ENCODE results near the gene GASK1A.

DNA sequence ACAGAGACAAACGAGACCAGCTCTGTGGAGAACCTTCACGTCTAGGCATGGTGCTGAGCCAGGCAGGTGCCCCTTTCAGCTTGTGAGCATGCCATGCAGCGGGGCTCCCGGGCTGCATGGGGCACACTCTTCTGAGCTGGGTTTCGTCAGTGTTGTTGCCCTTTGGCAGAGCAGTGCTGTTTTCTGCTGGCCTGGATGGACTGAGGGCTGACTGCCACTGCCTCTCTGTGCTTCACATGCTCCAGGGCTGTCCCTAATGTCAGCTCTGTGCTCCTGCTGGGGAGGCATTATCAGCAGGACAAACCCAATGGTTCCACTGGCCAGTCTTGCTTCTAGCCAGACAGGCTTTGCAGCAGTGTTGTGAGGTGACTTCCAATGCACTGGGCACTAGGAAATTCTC is 9.5 kb downstream of the GASK1A start:
- TF ChIP-seq, protein P1, sequence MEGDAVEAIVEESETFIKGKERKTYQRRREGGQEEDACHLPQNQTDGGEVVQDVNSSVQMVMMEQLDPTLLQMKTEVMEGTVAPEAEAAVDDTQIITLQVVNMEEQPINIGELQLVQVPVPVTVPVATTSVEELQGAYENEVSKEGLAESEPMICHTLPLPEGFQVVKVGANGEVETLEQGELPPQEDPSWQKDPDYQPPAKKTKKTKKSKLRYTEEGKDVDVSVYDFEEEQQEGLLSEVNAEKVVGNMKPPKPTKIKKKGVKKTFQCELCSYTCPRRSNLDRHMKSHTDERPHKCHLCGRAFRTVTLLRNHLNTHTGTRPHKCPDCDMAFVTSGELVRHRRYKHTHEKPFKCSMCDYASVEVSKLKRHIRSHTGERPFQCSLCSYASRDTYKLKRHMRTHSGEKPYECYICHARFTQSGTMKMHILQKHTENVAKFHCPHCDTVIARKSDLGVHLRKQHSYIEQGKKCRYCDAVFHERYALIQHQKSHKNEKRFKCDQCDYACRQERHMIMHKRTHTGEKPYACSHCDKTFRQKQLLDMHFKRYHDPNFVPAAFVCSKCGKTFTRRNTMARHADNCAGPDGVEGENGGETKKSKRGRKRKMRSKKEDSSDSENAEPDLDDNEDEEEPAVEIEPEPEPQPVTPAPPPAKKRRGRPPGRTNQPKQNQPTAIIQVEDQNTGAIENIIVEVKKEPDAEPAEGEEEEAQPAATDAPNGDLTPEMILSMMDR (conservative IDR thresholded peaks at IDR 0.05; ENCODE audit: low read depth, low read length) = no peak
- TF ChIP-seq EZH2 (IDR thresholded peaks at IDR 0.05; ENCODE audit: low read length, unreplicated experiment) = no peak
